Transverse colon (tissue), 4 donors: ENCODE results near the gene MEG3.

Source experiments
- EP300 ChIP-seq: sonication (generic); formaldehyde crosslinking; IDR thresholded peaks from one replicate; pipeline ENCODE4 v1.6.1; 2017; ENCODE audit warnings: antibody characterized with exemption, low read depth
- POLR2A ChIP-seq: fragments of 450-650 bp; IDR thresholded peaks from one replicate; pipeline ENCODE4 v1.6.1; 2016; ENCODE audit warnings: antibody characterized with exemption, mild to moderate bottlenecking, moderate library complexity
- POLR2AphosphoS5 ChIP-seq, 3 donors: sonication (generic); formaldehyde crosslinking; IDR thresholded peaks; one replicate each; pipeline ENCODE4 v1.6.1; 2016; ENCODE audit warnings: antibody characterized with exemption in 3 of 3
- TF ChIP-seq, protein P1 (sequence below), 5 experiments: fragments of 200-600 bp in 3 of 5; fragments of 450-650 bp in 2 of 5; sonication (generic) in 3 of 5; IDR thresholded peaks; 1 replicate in 2 of 5; 2 replicates in 3 of 5; pipeline ENCODE4 v1.5.1; 2016 to 2017; ENCODE audit warnings: antibody characterized with exemption in 5 of 5, inconsistent platforms in 3 of 5, mild to moderate bottlenecking in 2 of 5, moderate library complexity in 1 of 5

DNA sequence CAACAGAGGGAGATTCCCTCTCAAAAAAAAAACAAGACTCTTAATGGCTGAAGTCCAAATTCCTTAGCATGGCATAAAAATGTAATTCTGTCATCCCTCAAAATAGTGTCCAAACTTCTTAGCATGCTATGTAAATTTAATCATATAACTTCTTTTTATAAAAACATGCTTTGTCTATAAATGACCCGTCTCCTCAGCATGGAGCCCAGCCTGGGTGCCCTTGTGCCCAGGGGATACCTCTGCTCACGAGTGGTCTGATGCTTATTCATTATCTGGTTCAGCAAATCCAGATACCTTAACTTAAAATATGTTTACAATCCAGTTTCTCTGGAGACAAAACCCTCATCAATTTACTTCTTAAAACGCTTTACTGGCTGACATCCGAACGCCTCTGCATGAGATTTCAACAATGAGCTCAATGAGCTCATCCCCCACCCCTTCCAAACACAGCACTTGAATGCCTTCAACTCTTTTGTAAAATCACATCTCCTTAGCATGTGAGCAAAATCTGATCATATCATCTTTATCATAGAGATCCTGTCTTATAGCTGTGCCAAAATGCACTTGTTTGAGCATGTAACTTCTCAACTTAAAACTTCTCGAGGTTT is 61.9 kb downstream of the MEG3 start:
- TF ChIP-seq POLR2A (no peak), POLR2AphosphoS5 (IDR thresholded peaks at IDR 0.05) (no peak), EP300 (no peak)
- TF ChIP-seq, protein P1, sequence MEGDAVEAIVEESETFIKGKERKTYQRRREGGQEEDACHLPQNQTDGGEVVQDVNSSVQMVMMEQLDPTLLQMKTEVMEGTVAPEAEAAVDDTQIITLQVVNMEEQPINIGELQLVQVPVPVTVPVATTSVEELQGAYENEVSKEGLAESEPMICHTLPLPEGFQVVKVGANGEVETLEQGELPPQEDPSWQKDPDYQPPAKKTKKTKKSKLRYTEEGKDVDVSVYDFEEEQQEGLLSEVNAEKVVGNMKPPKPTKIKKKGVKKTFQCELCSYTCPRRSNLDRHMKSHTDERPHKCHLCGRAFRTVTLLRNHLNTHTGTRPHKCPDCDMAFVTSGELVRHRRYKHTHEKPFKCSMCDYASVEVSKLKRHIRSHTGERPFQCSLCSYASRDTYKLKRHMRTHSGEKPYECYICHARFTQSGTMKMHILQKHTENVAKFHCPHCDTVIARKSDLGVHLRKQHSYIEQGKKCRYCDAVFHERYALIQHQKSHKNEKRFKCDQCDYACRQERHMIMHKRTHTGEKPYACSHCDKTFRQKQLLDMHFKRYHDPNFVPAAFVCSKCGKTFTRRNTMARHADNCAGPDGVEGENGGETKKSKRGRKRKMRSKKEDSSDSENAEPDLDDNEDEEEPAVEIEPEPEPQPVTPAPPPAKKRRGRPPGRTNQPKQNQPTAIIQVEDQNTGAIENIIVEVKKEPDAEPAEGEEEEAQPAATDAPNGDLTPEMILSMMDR (IDR thresholded peaks at IDR 0.05), result no peak
